ENCODE results near the gene TSPAN6.
A peak's percentile ranks its signal among the peaks of the same experiment; 100 is the strongest.

The TSPAN6 gene

GRCh38 chrX:100636321-100636991 lies at the start of gene TSPAN6:
TSPAN6 (minus strand) TSS chrX:100636806; CDS start chrX:100636694, 112 bp downstream.
- TF ChIP-seq CTCF (IDR thresholded peaks at IDR 0.05; ENCODE audit: extremely low read depth, missing control alignments), result no peak
- DNase-seq (ENCODE audit: low spot score), result peak; percentile 58

- DNase-seq (ENCODE audit: low spot score), result no peak
- no peak for TF ChIP-seq CTCF (IDR thresholded peaks at IDR 0.05; ENCODE audit: extremely low read depth, missing control alignments)
Measured at GRCh38 chrX:100685997-100686305, 49.3 kb upstream of the TSPAN6 start.

GRCh38 chrX:100685284-100685996 lies 48.8 kb upstream of the TSPAN6 start:
- peak; percentile 37 for TF ChIP-seq CTCF (IDR thresholded peaks at IDR 0.05; ENCODE audit: extremely low read depth, missing control alignments)
- peak; percentile 45 for DNase-seq (ENCODE audit: low spot score)

- no peak for TF ChIP-seq CTCF (IDR thresholded peaks at IDR 0.05; ENCODE audit: extremely low read depth, missing control alignments)
- DNase-seq (ENCODE audit: low spot score), result no peak
Measured at GRCh38 chrX:100682939-100683338, 46.3 kb upstream of the TSPAN6 start.

GRCh38 chrX:100681599-100681998 lies 45.0 kb upstream of the TSPAN6 start:
- no peak for TF ChIP-seq CTCF (IDR thresholded peaks at IDR 0.05; ENCODE audit: extremely low read depth, missing control alignments)
- no peak for DNase-seq (ENCODE audit: low spot score)

GRCh38 chrX:100680756-100681155 lies 44.1 kb upstream of the TSPAN6 start:
- no peak for DNase-seq (ENCODE audit: low spot score)
- TF ChIP-seq CTCF (IDR thresholded peaks at IDR 0.05; ENCODE audit: extremely low read depth, missing control alignments), result no peak

- no peak for DNase-seq (ENCODE audit: low spot score)
- TF ChIP-seq CTCF (IDR thresholded peaks at IDR 0.05; ENCODE audit: extremely low read depth, missing control alignments), result no peak
Measured at GRCh38 chrX:100677611-100678181, 41.1 kb upstream of the TSPAN6 start.
